ENCODE measurements around the gene IFNA8. TPM values are rescaled to one million over a fixed set of nuclear protein-coding genes. Genes with fewer than 3 reads are reported as not detected.

Gene IFNA8
- total RNA-seq, 1 donor from 2014 or later = not detected

- no peak for FAIRE-seq
Observed at GRCh38 chr9:21414220-21414940, 5.5 kb downstream of the IFNA8 start.

GRCh38 chr9:21415493-21416267, 6.8 kb downstream of the IFNA8 start:
- FAIRE-seq = no peak
- no peak for TF ChIP-seq CTCF (IDR thresholded peaks at IDR 0.05; ENCODE audit: insufficient read depth, low read length, severe bottlenecking)
- peaks cover 1% of the 10 kb centered on the region for H3K27me3 ChIP-seq (ENCODE audit: control insufficient read depth, insufficient read depth, low read length)
- DNase-seq (ENCODE audit: low read depth) = no peak
- H3K36me3 ChIP-seq (ENCODE audit: control insufficient read depth, insufficient read depth, low read length) = no peaks in the 10 kb centered on the region
- H3K4me3 ChIP-seq (ENCODE audit: low read depth, low read length) = no peak overlapping the region

More at GRCh38 chr9:21414220-21414940, 5.5 kb downstream of the IFNA8 start:
- Histone ChIP-seq H3K36me3 (ENCODE audit: control insufficient read depth, insufficient read depth, low read length) (no peaks in the 10 kb centered on the region), H3K27me3 (ENCODE audit: control insufficient read depth, insufficient read depth, low read length) (peaks cover 1% of the 10 kb centered on the region), H3K4me3 (ENCODE audit: low read depth, low read length) (no peak overlapping the region)
- DNase-seq (ENCODE audit: low read depth) = no peak
- TF ChIP-seq CTCF (IDR thresholded peaks at IDR 0.05; ENCODE audit: insufficient read depth, low read length, severe bottlenecking) = no peak

DNA sequence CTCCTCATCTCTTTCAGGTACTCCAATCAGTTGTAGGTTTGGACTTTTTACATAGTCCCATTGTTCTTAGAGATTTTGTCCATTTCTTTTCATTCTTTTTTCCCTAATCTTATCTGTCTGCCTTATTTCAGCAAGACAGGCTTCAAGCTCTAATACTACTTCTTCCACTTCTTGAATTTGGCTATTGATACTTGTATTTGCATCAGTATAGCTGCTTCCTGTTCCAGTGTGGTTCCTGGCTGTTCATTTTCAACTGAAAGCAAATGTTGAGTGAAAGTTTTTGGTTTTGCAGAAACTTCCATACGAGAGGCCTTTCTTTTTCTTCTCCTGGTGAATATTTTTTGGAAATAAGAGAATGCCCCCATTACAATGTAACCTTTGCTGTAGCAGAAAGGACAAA, 19.3 kb downstream of the IFNA8 start:
- Histone ChIP-seq H3K27me3 (ENCODE audit: control insufficient read depth, insufficient read depth, low read length) (peaks cover 5% of the 10 kb centered on the region), H3K4me3 (ENCODE audit: low read depth, low read length) (no peak overlapping the region), H3K36me3 (ENCODE audit: control insufficient read depth, insufficient read depth, low read length) (no peaks in the 10 kb centered on the region)
- no peak for TF ChIP-seq CTCF (IDR thresholded peaks at IDR 0.05; ENCODE audit: insufficient read depth, low read length, severe bottlenecking)
- no peak for FAIRE-seq
- DNase-seq (ENCODE audit: low read depth) = no peak

GRCh38 chr9:21429191-21429590, 20.3 kb downstream of the IFNA8 start:
- TF ChIP-seq CTCF (IDR thresholded peaks at IDR 0.05; ENCODE audit: insufficient read depth, low read length, severe bottlenecking) = no peak
- peaks cover 5% of the 10 kb centered on the region for H3K27me3 ChIP-seq (ENCODE audit: control insufficient read depth, insufficient read depth, low read length)
- H3K36me3 ChIP-seq (ENCODE audit: control insufficient read depth, insufficient read depth, low read length) = no peaks in the 10 kb centered on the region
- no peak for DNase-seq (ENCODE audit: low read depth)
- no peak for FAIRE-seq
- H3K4me3 ChIP-seq (ENCODE audit: low read depth, low read length) = no peak overlapping the region

- DNase-seq (ENCODE audit: low read depth) (no peak), FAIRE-seq (no peak)
- no peak overlapping the region for H3K4me3 ChIP-seq (ENCODE audit: low read depth, low read length)
- H3K36me3 ChIP-seq (ENCODE audit: control insufficient read depth, insufficient read depth, low read length) = no peaks in the 10 kb centered on the region
- H3K27me3 ChIP-seq (ENCODE audit: control insufficient read depth, insufficient read depth, low read length) = peaks cover 4% of the 10 kb centered on the region
- TF ChIP-seq CTCF (IDR thresholded peaks at IDR 0.05; ENCODE audit: insufficient read depth, low read length, severe bottlenecking) = no peak
Observed at GRCh38 chr9:21432672-21433425, 23.9 kb downstream of the IFNA8 start.
